ENCODE results near the gene TAGLN2.
"Not testable (repeated sequence)": the region's sequence is repeated elsewhere in the genome, so short reads cannot be mapped to it uniquely, and the experiment has no call there.

TAGLN2 gene

GRCh38 chr1:159908031-159908940 lies 17.0 kb downstream of the TAGLN2 start:
- no peak for DNase-seq (ENCODE audit: low read depth)
- no peak overlapping the region for H3K4me3 ChIP-seq (ENCODE audit: low read depth, low read length)
- no peak for TF ChIP-seq CTCF (IDR thresholded peaks at IDR 0.05; ENCODE audit: insufficient read depth, low read depth, low read length, missing control alignments)

GRCh38 chr1:159906960-159907359 lies 18.3 kb downstream of the TAGLN2 start:
- TF ChIP-seq CTCF (IDR thresholded peaks at IDR 0.05; ENCODE audit: insufficient read depth, low read depth, low read length, missing control alignments): no peak
- H3K4me3 ChIP-seq (ENCODE audit: low read depth, low read length): no peak overlapping the region
- DNase-seq (ENCODE audit: low read depth): no peak

DNA sequence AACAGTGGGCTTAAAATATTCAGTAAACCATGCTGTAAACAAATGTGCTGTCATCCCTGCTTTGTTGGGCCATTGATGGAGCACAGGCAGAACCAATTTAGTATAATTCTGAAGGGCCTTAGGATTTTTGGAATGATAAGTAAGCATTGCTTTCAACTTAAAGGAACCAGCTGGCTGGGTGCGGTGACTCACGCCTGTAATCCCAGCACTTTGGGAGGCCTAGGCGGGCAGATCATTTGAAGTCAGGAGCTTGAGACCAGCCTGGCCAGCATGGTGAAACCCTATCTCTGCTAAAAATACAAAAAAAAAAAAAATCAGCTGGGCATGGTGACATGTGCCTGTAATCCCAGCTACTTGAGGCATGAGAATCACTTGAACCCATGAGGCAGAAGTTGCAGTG lies 21.3 kb downstream of the TAGLN2 start:
- not testable (repeated sequence) for H3K4me3 ChIP-seq (ENCODE audit: low read depth, low read length); DNase-seq (ENCODE audit: low read depth)

DNA sequence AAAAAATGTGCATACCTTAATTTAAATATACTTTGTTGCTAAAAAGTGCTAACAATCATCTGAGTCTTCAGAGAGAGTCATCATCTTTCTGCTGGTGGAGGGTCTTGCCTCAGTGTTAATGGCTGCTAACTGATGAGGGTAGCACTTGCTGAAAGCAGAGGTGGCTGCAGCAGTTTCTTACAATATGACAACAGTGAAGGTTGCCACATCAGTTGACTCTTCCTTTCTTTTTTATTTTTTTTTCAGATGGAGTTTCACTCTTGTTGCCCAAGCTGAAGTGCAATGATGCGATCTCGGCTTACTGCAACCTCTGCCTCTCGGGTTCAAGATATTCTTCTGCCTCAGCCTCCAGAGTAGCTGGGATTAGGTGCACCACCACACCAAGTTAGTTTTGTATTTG lies 22.8 kb downstream of the TAGLN2 start:
- no peak for DNase-seq (ENCODE audit: low read depth)
- TF ChIP-seq CTCF (IDR thresholded peaks at IDR 0.05; ENCODE audit: insufficient read depth, low read depth, low read length, missing control alignments): no peak

GRCh38 chr1:159900755-159901360 lies 24.4 kb downstream of the TAGLN2 start:
- H3K4me3 ChIP-seq (ENCODE audit: low read depth, low read length): no peak overlapping the region
- no peak for TF ChIP-seq CTCF (IDR thresholded peaks at IDR 0.05; ENCODE audit: insufficient read depth, low read depth, low read length, missing control alignments)
- DNase-seq (ENCODE audit: low read depth): no peak

More for the DNA sequence above, 22.8 kb downstream of the TAGLN2 start:
- H3K4me3 ChIP-seq (ENCODE audit: low read depth, low read length): no peak overlapping the region

DNA sequence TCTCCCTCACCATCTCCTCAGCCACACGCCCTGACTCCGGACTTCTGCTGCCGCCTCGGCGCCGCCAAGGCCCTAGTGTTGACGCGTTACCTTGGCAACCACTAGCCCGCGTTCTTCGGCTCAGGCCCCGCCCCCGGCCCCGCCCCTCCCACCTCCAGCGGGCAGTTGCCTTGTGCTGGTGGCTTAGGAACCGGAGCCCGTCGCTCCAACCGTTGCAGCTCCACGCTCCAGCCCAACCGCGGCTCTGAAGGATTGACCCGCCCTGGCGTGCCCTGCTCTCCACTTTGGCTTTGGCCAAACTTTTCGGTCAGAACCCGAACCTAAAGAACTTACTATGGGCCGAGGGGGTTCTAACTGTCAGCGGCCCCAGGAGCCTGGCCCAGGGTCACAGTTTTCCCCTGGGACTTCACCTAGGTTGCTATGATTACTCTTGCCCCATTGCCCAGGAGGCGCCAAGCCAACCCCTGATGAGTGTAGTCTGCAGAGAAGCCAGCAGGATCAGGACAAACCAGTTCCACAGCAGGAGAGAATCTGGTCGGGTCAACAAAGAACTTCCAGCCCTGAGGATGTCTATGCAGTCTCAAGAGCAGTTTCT lies 25.1 kb downstream of the TAGLN2 start, which contains the start of gene CFAP45:
Gene CFAP45 (minus strand): TSS at position 80 of the 595 bp plus-strand sequence. CDS start 67 bp downstream, at position 13.
- no peak within 1 kb of the TSS for H3K4me3 ChIP-seq (ENCODE audit: low read depth, low read length)
- TF ChIP-seq CTCF (IDR thresholded peaks at IDR 0.05; ENCODE audit: insufficient read depth, low read depth, low read length, missing control alignments): no peak
- DNase-seq (ENCODE audit: low read depth): peak; percentile 57

DNA sequence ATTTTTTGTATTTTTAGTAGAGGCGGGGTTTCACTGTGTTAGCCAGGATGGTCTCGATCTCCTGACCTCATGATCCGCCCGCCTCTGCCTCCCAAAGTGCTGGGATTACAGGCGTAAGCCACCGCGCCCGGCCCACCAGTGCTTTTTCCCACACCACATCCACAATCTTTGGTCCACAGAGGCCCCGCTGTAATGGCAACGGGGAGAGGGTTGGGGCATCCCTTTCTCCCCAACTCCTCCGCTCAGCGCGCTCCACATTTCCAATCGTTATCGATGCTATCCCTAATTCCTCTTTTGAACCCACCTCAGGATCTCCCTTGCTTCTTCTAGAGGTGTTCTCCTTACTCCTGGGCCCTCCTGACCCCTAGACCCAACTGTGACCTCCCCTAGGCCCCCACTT lies 25.7 kb downstream of the TAGLN2 start:
- H3K4me3 ChIP-seq (ENCODE audit: low read depth, low read length); DNase-seq (ENCODE audit: low read depth): not testable (repeated sequence)

Data from GM12865 (cell line).